Activated CD4-positive, alpha-beta T cell treated with anti-CD3 and anti-CD28 coated beads, Interleukin-2, amount 50 U/mL, for 1 hour (primary cell): ENCODE results near the gene COL6A3.

Experiments used
- DNase-seq: peaks from one replicate; pipeline ENCODE4 v3.0.0-alpha.2; 2020

Gene COL6A3, protein sequence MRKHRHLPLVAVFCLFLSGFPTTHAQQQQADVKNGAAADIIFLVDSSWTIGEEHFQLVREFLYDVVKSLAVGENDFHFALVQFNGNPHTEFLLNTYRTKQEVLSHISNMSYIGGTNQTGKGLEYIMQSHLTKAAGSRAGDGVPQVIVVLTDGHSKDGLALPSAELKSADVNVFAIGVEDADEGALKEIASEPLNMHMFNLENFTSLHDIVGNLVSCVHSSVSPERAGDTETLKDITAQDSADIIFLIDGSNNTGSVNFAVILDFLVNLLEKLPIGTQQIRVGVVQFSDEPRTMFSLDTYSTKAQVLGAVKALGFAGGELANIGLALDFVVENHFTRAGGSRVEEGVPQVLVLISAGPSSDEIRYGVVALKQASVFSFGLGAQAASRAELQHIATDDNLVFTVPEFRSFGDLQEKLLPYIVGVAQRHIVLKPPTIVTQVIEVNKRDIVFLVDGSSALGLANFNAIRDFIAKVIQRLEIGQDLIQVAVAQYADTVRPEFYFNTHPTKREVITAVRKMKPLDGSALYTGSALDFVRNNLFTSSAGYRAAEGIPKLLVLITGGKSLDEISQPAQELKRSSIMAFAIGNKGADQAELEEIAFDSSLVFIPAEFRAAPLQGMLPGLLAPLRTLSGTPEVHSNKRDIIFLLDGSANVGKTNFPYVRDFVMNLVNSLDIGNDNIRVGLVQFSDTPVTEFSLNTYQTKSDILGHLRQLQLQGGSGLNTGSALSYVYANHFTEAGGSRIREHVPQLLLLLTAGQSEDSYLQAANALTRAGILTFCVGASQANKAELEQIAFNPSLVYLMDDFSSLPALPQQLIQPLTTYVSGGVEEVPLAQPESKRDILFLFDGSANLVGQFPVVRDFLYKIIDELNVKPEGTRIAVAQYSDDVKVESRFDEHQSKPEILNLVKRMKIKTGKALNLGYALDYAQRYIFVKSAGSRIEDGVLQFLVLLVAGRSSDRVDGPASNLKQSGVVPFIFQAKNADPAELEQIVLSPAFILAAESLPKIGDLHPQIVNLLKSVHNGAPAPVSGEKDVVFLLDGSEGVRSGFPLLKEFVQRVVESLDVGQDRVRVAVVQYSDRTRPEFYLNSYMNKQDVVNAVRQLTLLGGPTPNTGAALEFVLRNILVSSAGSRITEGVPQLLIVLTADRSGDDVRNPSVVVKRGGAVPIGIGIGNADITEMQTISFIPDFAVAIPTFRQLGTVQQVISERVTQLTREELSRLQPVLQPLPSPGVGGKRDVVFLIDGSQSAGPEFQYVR (N-terminal part only)

DNA sequence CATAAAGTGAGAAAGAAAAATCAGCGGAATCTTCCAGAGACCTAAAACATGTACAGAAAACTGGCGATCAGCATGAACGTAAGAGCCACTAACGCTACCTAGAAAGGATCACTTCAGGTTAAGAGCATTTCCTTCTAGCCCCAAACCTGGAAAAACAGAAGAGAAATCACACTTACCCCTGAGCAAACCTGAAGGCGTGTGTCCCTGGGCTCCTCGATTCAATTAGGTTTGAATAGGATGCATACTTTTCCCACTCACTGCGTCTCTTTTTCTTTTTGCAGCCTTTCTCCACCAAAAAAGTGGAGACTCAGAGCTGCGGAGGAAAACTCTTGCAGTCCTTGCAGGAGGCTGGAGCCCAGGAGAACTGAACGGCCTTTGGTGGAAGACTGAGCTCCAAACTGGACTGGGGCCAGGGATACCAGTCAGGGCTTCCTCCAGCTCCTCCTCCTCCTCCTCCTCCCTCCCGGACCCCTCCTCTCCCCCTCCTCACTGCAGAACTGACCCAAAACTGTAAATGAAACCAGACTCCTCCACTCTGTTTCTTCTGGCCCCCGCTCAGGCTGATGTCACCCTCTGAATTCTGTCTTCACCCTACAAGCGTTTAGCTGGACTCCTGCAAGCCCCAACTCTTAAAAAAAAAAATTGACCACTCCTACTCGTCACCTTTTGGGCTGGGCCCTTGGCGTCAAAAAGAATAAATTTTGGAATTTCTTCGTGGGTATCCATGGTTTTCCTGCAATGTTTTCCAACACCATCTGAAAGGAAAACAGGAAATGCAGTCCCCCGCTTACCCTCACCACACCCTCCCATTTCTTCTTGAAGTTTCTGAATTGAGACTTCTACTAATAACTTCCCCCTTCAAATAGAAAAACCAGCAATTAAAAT lies at the start of gene COL6A3:
COL6A3 (minus strand) TSS at position 388 of the 885 bp plus-strand sequence. CDS start 17,347 bp downstream, outside the sequence.
- no peak for DNase-seq

DNA sequence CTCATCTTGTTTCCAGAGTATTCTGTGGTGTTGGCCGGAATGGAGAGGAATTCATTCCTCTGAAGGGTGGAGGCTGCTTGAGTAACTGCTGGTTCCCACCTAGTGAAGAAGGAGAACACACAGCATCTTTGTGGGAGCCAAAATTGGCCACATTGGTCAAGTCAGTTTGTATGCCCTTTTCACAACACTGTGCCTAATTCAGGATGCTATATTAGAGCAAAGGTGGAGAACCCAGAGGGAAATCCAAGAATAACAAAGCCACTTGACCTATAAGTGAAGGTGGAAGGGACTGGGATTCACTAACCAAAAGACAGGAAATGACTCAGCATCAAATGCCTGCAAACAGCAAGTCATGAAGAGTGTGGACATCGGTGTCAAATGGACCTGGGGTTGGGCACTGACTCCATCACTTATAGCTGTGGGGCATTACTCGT lies 45.8 kb upstream of the COL6A3 start:
- no peak for DNase-seq

DNA sequence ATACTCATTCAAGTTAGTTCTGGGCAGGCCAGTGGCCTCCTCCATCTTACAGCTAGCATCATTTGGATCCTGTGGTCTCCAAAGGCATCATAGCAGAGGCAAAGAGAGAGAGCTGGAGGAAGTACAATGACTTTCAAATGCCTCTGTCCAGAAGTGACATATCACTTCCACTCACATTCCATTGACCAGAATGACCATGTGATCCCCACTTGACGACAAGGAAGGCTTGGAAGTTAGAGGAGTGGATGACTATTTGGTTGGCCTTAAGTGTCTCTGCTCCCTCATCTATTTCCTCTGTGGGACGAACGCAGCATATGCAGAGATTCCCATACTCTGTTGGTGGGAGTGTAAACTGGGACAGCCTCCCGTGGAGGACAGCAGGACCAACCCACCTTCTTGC lies 45.3 kb upstream of the COL6A3 start:
- DNase-seq, result no peak

DNA sequence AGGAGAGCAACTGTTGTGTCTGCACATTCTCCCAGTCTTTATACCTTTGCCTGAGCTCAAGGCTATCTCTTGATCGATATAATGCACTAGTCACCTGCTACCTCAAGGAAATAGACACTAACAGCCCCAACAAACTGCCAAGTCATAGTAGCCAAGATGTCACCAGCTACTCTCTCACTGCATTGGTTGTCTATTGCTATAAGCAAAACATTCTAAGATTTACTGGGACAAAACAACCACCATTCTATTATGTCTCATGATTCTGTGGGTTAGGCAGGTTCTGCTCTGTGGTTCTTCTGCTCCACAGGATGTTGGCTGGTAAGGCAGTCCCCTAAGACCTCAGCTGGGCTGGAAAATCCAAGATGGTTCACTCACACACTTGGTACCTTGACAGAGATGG lies 44.6 kb upstream of the COL6A3 start:
- DNase-seq, result no peak

DNA sequence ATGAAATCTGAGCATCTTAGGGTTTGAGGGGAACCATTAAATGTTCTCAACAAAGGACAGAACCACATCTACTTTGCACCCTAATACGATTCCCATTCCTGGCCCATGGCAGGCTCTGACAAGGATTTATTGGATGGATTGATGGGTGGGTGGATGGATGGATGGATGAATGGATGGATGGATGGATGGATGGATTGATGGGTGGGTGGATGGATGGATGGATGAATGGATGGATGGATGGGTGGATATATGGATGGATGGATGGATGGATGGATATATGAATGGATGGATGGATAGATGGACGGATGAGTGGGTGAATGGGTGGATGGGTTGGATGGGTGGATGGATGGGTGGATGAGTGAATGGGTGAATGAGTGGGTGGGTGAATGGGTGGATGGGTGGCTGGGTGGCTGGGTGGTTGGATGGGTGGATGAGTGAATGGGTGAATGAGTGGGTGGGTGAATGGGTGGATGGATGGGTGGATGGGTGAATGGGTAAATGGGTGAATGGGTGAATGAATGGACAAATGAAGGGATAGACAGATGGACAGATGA lies 43.5 kb upstream of the COL6A3 start:
- no peak for DNase-seq

DNA sequence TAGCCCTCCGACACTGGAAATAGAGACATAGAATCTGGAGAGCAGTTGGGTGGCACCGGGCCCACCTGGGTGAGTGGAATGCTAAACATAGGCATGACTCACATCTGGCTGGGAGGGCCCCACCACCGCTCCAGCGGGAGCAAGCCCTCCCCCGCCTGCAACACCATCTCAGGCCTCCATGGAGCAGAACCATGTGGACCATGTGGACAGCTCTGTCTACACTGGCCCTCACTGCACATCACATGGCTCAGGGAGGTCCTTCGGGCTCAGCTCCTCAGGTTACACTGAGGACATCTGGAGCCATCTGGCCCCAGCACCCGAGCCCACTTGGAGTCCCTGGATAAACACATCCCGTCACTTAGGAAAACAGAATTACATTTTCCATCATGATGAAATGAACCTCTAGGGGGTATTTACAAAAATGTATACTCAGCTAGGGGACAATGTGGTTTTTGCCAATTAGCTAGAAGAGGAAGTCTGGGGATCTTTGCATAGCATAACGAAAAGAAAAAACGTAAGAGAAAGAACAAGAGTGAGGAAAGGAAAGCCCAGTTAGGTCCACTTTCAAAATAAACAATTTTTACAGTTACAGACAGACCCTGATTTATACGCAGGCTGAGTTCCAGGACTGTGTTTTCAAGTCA lies 42.4 kb upstream of the COL6A3 start:
- DNase-seq, result no peak

DNA sequence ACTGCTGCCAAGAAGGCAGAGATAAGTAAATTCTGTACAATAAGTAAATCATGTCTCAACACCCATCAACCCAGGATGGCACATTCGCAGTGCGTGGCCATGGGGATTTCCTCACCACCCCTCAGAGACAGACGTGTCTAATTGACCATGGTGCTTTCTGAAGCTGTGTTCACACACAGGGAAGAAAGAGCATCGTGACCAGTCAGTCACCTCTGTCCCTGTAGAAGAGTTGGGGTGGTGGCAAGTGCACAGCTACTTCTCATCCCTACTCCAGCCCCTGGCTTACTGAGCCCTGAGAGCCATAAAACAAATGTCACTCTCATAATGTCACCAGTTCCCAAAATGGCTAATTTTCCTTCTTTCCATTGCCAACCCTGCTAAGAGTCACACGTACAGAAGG lies 41.8 kb upstream of the COL6A3 start:
- no peak for DNase-seq

DNA sequence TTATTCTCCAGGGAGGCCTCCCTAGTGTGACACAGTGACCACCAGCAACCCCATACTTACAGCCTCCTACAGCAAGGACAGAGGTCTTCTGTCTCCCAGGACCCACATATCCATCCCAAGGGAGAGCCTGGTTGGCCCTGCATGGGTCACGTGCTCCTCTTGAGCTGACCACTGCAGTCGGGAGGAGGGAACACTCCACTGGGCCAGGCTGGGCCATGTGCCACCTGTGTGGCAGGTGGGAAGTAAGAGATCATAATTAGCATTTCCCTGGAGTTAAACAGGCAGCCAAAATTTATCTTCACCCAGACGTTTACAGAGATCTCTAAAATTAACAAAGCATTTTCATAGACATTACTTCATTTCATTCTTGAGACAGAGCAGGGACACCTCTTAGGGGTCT lies 39.7 kb upstream of the COL6A3 start:
- DNase-seq, result no peak

DNA sequence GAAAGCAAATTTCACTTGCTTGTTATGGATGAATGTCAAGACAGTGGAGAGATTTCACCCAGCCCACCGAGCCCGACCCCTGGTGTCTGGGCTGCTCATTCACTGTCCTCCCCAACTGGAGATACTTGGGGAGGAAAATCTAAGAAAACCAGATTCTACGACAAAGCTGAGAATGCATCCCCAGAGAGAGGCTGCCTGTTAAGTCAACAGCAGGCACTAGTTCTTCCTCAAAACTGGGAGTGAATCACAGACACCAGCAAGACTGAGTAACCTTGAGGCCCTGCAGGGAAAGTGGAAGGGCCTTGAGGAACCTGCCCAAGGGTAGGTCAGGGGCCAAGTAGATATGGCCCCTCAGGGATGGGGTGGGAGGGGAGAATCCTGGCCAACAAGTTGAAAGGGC lies 38.9 kb upstream of the COL6A3 start:
- no peak for DNase-seq

DNA sequence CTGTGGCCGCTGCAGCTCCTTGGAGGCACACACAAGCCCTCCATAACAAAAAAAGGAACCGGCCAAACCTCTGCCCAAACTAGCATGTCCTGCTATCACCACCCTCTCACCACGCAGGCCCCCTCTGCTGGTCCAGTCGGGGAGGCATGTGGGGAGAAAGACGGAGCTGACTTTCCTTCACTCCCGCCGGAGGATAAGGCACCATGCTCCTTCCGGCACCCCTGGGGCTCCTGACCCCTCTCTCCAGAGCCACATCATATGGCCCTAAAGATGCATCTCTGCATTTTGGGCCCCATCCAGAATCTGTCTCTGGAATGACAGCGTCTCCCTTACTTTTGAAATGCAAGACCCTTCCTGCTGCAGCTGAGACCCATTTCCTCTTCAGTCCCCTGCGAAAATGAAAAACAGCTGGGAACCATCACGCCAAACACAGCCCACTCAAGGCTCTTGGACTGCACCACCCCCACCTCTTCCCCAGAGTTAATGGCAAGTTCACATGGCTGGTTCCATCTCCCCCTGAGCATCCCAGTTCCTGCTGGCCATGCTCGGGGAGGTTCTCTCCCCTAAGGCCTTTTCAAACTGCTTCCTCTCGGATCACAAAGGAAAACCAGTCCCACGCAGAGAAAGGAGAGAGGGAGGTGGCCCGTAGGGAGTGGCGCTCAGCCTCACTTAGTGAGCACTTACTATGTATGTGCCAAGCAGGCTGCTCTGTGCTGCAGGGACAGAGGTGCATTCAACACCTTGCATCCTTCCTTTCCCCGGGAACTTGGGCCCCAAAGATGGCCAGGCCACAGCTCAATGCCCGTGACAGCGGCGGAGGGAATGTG lies 37.9 kb upstream of the COL6A3 start:
- DNase-seq, result no peak

DNA sequence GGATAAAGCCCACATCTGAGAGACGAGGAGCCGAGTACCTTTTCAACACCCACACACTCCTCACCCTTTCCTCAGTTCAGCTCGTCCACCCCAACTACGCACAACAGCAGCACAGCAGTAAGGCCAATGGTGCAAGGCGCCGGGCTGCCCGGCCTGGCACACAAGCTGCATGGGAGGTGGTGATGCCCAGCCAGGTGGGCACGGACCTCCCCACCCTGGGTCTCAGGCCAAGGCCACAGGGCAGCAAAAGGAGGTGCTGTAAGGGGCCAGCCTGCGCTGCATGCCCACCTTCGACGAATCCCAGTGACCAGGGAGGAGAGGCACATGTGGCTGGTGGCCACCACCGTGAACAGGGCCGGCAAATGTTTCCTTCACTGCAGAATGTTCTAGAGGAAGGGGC lies 36.6 kb upstream of the COL6A3 start:
- DNase-seq, result no peak

DNA sequence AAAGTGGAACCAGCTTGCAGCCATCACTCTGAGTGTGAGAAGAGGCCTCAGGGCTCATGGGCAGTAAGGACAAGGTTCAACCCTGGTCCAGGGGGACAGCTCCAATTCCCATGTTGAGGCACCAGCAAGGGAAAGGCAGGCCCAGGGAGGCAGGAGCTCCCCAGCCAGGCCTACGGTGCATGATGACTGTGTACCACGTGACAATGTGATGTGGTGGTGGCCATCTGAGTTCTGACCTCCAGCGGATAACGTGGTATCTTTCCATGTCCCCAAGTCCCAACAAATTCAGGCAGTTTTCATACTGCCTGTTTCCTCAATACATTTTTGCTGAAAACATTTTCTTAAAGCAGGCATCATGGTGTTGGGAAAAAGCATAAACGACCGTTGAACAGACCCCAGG lies 36.1 kb upstream of the COL6A3 start:
- no peak for DNase-seq

DNA sequence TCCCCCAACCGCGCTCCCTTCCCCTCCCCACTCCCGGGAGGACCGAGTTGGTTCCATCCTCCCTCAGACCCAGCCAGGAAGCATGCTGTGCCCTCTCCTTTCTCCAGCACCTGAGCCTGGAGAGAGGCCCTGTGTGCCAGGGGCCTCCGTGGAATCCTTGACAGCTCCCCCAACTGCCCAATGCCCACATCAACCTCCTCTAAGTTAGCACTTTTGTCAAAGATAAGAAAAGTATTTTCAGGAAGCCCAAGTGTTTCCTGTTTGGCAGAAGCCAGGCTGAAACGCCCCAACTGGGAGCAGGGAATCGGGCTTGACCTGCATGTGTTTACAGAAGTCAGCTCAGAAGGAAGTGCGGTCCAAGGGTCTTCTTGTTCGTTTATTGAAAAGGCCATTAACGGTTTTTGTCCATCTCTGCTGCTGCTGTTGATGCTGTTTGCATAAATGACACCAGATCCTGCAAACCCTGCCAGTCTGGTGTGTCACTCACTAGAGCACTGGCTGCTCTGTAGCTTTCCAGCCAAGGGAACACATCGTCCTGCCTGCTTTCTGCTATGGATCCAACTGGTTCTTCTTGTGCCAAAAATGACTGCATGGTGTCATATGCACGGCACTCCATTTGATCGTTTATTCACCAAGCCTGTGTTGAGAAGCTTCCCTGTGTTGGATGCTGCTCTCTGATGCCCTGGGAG lies 35.4 kb upstream of the COL6A3 start:
- no peak for DNase-seq

DNA sequence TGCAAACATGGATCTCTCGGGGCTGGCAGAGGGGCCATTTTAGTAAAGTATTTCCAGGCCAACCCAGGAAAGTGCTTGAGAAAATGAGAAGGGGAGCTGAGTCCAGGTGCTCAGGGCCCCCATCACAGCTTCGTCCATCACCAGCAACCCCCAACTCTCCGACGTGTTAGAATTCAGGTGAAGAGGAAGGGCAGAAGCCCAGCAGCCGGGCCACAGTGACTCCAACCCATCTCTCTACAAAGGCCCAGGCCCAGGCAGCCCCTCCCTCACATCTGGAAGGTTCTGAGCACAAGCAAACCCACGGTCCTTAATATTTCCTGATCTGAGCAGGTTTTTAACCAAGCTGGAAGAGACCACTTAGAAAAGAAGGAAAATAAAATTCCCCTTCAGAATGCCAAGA lies 34.7 kb upstream of the COL6A3 start:
- no peak for DNase-seq

DNA sequence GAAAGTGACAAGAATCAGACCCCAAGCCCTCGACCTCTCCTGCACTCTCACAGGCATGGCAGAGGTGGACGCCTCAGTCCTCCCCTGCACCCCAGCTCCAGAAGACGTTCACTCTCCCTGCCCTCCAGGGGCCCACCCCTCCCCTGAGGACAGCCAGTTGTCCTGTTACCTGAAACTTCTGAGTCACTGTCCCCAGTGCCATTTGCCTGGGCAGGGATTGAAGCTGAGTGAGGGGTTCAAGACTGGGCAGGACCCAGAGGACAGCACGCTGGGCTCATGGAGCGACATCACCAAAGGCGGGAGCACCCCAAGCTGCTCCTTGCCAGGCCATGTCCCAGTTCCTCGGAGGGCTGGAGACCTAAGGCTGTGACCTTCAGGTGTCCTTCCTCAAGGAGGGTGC lies 34.2 kb upstream of the COL6A3 start:
- no peak for DNase-seq

DNA sequence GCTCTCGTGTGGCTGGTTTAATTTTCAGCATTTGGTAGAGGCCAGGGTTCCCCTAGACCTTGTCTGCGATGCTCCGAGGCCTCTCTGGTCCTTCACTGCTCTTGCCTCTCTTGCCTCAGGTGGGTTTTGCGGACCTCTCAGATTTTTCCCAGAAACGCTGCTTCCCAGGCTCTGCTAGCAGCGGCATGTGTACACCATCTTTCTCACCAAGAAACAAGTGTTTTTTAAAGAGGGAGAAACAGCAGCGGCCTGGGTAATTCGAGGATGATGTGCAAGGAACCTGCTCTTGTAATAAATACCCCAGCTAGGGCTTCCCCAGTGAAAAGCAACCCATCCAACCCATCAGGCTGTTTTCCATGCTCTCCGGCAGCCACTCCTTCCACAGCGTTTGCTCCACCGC lies 33.5 kb upstream of the COL6A3 start:
- DNase-seq, result no peak

DNA sequence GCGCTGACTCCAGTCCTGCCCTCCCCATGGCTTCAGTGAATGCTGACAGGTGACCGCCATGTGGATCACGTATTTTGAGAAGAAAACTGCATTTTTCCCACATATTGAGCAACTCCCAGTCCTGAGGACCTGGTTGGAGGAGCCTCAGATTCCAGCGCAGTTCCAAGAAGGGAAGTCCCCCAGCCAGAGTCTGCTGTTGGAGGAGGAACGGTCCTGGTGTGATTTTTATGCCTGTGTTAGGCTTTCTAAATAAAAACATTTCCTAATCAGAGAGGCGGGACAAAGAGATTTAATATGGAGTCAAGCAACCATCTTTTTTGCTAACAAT lies 32.3 kb upstream of the COL6A3 start:
- DNase-seq, result no peak

DNA sequence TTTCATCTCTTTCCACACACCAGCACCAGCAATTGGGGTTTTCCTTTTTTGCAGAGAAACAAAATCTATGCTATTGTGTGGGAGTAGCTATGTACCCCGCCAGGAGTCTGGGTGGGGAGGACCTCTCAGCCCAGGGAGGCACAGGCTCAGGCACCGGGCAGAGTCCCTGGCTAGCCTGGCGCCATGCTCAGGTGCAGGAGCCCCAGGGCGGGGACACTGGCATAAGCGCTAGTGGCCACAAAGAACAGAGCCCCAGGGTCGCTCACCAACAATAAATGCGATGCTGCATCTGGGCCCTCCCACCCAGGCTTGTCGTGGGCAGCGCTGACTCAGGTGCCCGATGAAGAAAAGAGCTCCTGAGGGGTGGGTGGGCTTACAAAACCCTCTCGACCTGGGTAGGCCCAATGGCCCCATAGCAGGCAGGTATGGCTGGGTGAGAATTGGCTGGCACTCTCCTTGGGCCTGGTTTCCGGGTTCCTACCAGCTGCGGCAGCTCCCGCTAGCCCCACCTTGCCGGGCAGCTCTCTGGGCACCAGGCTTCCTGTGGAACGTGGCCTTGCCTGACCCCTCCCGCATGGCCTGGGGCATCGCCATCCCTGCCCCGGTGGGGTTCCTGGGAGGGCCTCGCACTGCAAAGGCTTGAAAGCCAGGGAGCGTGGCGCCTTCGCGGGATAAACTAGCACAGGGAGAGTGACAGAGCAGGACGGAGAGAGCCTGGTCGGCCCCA lies 31.8 kb upstream of the COL6A3 start:
- no peak for DNase-seq

DNA sequence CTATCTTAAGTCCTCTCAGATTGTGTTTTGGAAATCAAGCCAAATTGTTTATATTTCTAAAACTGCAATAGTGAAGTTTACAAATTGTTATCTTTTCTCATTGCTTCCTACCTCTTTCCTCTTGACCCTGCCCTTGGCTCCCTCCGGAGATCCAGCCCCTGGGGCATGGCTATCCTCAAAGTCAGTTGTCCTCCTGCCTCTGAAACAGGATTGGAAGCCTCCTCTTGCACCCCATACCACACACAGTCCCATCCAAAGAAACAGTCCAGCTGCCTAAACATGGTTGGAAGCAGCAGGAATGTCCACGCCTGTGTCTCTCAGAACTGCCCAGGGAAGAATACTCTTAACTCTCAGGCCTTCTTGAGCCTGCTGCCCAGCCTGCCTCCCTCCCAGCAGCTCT lies 30.1 kb upstream of the COL6A3 start:
- no peak for DNase-seq
